NCI-H187 (cell line): ENCODE results near the gene NMT1.

ENCODE experiments used
- DNase-seq, 2 experiments: peaks; one replicate each; lab custom pipeline; 2025; lab: John Stamatoyannopoulos, UW

Gene NMT1

GRCh38 chr17:45104907-45105624 lies 43.9 kb downstream of the NMT1 start:
- DNase-seq: no peak

- DNase-seq: no peak
Observed at GRCh38 chr17:45106096-45106495, 45.0 kb downstream of the NMT1 start.

- DNase-seq: no peak
Observed at GRCh38 chr17:45106582-45106981, 45.5 kb downstream of the NMT1 start.

DNA sequence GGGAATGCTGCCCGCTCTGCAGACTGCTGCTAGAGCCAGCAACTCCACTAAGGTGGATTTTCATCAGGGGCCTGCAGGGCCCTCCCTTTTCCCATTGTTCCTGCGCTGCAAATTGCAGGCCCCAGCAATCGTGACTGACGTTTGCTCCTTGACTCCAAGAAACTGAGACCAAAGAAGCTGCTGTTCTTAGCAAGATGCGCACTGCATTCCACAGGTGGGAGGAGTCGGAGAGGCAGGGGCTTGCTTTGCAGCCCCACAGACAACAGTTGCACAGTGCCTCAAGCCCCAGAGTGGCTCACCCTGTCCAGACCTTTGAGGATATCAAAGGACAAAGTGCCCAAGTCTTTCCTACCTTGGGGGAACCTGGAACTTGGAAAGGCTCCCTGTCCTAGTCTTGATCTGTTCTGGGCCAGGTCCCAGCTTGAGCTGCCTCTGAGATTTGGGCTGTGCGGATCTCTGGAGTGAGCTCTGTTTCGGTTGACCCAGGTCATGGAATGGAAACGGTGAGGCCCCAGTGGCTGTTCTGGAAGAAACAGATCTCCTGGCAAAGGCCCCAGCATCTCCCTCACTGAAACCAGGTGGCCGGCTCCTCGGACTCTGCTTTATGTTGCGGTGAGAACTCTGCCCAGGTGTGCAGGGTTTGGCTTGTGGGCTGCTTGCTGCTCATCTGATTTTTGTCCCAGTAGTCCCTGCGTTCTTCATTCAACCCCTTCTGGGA lies 46.3 kb downstream of the NMT1 start:
- DNase-seq: no peak

DNA sequence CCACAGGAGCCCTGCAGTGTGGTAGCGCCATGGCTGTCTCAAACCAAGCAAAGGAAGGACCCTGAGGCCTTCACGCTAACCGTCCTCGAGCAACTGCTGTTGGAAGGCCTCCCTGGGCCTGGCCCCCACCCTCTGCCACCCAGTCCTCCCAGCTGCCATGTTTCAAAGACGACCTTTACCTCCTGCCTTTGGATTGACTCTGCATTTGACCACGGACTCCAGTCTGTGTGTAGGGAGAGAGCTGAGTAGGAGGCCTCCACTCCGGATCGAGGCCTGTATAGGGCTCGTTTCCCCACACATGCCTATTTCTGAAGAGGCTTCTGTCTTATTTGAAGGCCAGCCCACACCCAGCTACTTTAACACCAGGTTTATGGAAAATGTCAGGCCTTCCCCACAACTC lies 46.9 kb downstream of the NMT1 start:
- no peak for DNase-seq

DNA sequence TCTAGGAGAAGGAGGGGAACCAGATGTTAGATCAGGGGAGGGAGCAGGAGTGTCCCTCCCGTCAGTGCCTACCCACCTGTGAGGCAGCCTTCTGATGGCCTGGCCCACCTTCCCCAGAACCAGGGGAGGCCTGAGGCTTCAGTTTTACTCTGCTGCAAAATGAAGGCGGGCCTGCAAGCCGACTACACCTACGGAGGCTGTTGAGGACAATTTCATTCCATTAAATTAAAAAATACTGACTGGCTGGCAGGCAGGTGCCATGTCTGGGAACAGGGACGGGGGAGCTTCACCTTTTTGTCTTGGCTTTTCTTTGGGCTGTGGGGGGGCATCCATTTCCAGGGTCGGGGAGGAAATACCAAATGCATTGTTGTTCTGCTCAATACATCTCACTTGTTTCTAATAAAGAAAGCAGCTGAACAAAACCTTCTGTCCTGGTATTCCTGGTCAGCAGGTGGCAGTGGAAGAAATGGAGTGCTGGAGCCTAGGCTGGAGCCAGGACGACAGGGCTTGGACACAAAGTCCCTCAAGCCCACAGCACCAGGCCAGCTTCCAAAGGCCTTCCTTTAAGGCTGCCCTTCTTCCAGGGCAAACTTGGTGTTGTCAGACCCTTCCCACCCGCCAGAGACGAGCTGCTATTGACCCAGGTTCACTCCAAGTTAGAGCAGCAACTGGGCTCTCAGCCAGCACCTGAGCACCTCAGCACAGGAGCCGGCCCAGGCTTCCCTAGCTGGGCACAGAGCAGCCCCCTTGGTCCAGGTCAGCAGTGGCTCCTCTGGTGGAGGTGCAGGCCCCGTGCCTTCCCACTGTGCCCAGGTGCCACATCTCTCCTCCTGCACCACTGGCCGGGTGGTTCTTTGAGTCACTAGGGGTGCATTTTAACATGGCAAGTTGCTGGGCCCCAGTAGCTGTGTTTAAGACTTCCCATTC lies 47.7 kb downstream of the NMT1 start:
- no peak for DNase-seq

DNA sequence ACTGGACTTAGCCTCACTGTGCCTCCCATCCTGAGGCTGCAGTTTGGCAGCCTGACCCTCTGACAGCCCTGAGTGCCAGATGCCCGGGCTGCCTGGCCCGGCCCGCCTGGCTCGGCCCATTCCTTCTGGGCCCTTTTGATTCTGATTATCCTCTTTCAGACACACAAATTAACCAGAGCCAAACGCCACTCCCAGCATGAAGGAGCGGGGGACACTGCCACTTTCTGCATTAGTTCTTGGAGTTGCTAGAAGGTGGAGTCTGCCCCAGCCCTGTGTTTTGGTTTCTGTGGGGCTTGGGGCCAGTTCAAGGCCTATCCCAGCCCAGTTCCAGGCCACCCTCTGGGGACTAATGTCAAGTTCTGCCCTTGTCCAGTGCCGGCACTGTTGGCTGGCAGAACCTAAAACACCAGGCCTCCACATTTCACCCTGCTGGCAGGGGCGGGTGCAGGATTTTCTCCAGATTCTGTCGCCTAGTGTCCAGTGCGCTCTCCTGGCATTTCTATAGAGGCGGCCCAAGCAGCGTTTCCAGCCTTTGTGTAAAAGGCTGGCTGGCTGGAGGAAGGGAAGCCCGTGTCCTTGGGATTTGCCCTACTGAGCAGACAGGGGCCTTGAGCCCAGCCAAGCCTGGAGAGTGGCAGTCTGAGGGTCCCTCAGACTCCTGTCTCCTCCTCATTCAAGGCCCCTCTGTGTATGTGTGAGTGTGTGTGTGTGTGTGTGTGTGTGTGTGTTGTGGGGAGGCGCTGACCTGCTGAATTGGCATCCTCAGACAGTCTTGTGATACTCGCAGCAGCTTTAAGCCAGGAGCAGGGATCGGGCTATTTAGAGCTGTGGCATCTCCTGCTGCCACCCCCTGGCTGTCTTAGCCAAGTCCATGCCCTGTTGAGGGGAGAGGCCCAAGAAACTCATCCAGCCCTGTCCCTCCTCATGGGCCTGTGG lies 49.8 kb downstream of the NMT1 start:
- DNase-seq: no peak

- no peak for DNase-seq
Observed at GRCh38 chr17:45111850-45112249, 50.7 kb downstream of the NMT1 start.

GRCh38 chr17:45112559-45113423 lies 51.7 kb downstream of the NMT1 start:
- DNase-seq: no peak

DNA sequence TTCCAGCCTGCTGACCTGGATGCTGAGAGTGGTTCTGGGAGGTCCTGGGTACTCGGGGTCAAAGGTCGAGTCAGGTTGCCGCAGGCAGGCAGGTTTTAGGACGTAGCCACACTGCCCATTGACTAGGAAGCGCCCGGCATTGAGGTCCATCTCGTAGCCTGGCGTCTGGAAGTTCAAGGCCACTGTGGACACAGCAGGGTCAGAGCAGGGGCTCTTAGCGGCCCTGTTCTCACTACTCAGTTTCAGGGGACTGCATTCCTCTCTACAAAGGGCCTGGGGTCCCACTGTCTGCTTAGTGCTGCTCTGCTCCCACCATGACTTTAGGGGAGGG lies 52.3 kb downstream of the NMT1 start:
- DNase-seq: no peak

GRCh38 chr17:45114117-45114932 lies 53.2 kb downstream of the NMT1 start:
- no peak for DNase-seq

- no peak for DNase-seq
Observed at GRCh38 chr17:45115015-45115625, 54.0 kb downstream of the NMT1 start.

GRCh38 chr17:45115871-45116270 lies 54.8 kb downstream of the NMT1 start:
- DNase-seq: no peak

GRCh38 chr17:45116434-45117016 lies 55.4 kb downstream of the NMT1 start:
- no peak for DNase-seq

DNA sequence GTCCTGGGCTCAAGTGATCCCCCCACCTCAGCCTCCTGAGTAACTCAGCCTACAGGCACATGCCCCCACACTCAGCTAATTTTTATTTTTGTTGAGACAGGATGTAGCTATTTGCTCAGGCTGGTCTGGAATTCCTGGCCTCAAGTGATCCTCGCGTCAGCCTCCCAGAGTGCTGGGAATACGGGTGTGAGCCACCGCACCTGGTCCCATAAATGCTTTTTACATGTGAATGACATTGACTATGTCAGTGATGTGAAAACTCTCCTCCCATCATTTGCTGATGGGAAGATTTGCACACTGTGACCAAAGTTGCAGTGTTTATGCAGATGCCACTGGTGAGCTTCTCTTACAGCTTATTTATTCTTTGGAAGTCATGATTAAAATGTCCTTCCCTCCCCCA lies 56.2 kb downstream of the NMT1 start:
- DNase-seq: no peak

GRCh38 chr17:45117848-45118646 lies 56.9 kb downstream of the NMT1 start:
- no peak for DNase-seq

GRCh38 chr17:45118691-45119090 lies 57.6 kb downstream of the NMT1 start:
- DNase-seq: no peak

GRCh38 chr17:45119964-45120363 lies 58.8 kb downstream of the NMT1 start:
- no peak for DNase-seq
